HepG2 (cell line): ENCODE data around the gene KIF1B. TPM values are rescaled to one million over a fixed set of nuclear protein-coding genes. Genes with fewer than 3 reads are reported as not detected.

Experiments
- ATF7 ChIP-seq, 2 experiments: fragments of 450-650 bp in 1 of 2; sonication (generic) in 1 of 2; formaldehyde crosslinking in 1 of 2; IDR thresholded peaks; 2 replicates each; pipeline versions ENCODE4 v1.4.0 to v1.6.1; 2016 to 2020; ENCODE audit warnings: antibody characterized with exemption in 1 of 2, mild to moderate bottlenecking in 1 of 2, missing genetic modification reagents in 1 of 2
- FOSL1 ChIP-seq: sonication (generic); formaldehyde crosslinking; IDR thresholded peaks from 2 replicates; pipeline ENCODE4 v1.9.0; 2021; ENCODE audit warnings: missing genetic modification reagents, borderline replicate concordance
- HOXA3 ChIP-seq: sonication (generic); formaldehyde crosslinking; IDR thresholded peaks from 2 replicates; pipeline ENCODE4 v1.5.0; 2020; ENCODE audit warnings: missing genetic modification reagents
- KDM6A ChIP-seq: IDR thresholded peaks from 2 replicates; pipeline ENCODE4 v1.6.1; 2016; ENCODE audit warnings: low read depth
- KLF15 ChIP-seq: sonication (generic); formaldehyde crosslinking; IDR thresholded peaks from 2 replicates; pipeline ENCODE4 v1.8.1; 2023; ENCODE audit warnings: borderline replicate concordance, mild to moderate bottlenecking, inconsistent platforms, missing genetic modification reagents, mixed read lengths
- MIER2 ChIP-seq: IDR thresholded peaks from 2 replicates; pipeline ENCODE4 v1.6.1; 2016; ENCODE audit warnings: missing biosample characterization, missing genetic modification reagents
- RFX5 ChIP-seq: IDR thresholded peaks from 2 replicates; pipeline ENCODE4 v1.6.1; 2011; ENCODE audit warnings: low read depth, low read length, improper control_type of control experiment
- SAFB2 ChIP-seq: sonication (generic); formaldehyde crosslinking; IDR thresholded peaks from 2 replicates; pipeline ENCODE4 v1.5.1; 2020; ENCODE audit warnings: missing genetic modification reagents, low read depth, mild to moderate bottlenecking, borderline replicate concordance
- SIN3A ChIP-seq: IDR thresholded peaks from 2 replicates; pipeline ENCODE4 v1.6.1; 2011; ENCODE audit warnings: low read depth, mild to moderate bottlenecking, control low read depth, low read length, borderline replicate concordance
- ZNF317 ChIP-seq: sonication (generic); formaldehyde crosslinking; IDR thresholded peaks from 2 replicates; pipeline ENCODE4 v1.5.0; 2020; ENCODE audit warnings: mild to moderate bottlenecking, missing genetic modification reagents
- ZNF546 ChIP-seq: sonication (generic); formaldehyde crosslinking; conservative IDR thresholded peaks from 2 replicates; pipeline ENCODE4 v1.8.1; 2023; ENCODE audit warnings: mild to moderate bottlenecking, missing genetic modification reagents
- ZNF558 ChIP-seq: sonication (generic); formaldehyde crosslinking; IDR thresholded peaks from 2 replicates; pipeline ENCODE4 v1.9.0; 2022; ENCODE audit warnings: mild to moderate bottlenecking, missing genetic modification reagents, borderline replicate concordance
- ZNF569 ChIP-seq: sonication (generic); formaldehyde crosslinking; IDR thresholded peaks from 2 replicates; pipeline ENCODE4 v1.5.0; 2020; ENCODE audit warnings: mild to moderate bottlenecking, missing genetic modification reagents, moderate library complexity, borderline replicate concordance
- ZNF782 ChIP-seq: sonication (generic); formaldehyde crosslinking; IDR thresholded peaks from 2 replicates; pipeline ENCODE4 v1.4.0; 2020; ENCODE audit warnings: missing genetic modification reagents, mild to moderate bottlenecking, borderline replicate concordance
- ZNF883 ChIP-seq: sonication (generic); formaldehyde crosslinking; IDR thresholded peaks from 2 replicates; pipeline ENCODE4 v1.5.1; 2020; ENCODE audit warnings: mild to moderate bottlenecking, missing genetic modification reagents; ENCODE audit errors: not compliant biosample characterization
- polyA plus RNA-seq, 8 experiments: library from polyadenylated mRNA; depleted of rRNA in 3 of 8; stranded (reverse) in 7 of 8; unstranded in 1 of 8; fragments of >200 nt; fragmentation: Illumina TruSeq in 4 of 8; extraction: Trizol in 4 of 8; gene quantifications; 2 replicates each; pipeline versions ENCODE4 v1.2.1 to v1.2.3, GENCODE V29; 2011 to 2016; ENCODE audit warnings: low read depth in 4 of 8, missing spikeins in 1 of 8, mixed read lengths in 1 of 8; ENCODE audit not compliant: insufficient read depth in 1 of 8
- total RNA-seq, 5 experiments: library from RNA; depleted of rRNA; stranded (reverse); fragments of >200 nt; fragmentation: Illumina TruSeq; extraction: Trizol; gene quantifications; 2 replicates each; pipeline ENCODE4 v1.2.3, GENCODE V29; 2016; ENCODE audit warnings: low read depth in 1 of 5
- TF ChIP-seq, protein P1 (sequence below), 2 experiments: sonication (generic) in 1 of 2; formaldehyde crosslinking in 1 of 2; IDR thresholded peaks; 2 replicates each; pipeline versions ENCODE4 v1.6.1 to v1.9.0; 2014 to 2022; ENCODE audit warnings: antibody characterized with exemption in 1 of 2, borderline replicate concordance in 1 of 2, inconsistent platforms in 1 of 2, low read depth in 1 of 2, missing genetic modification reagents in 1 of 2
- TF ChIP-seq, protein P2 (sequence below): sonication (generic); formaldehyde crosslinking; IDR thresholded peaks from 2 replicates; pipeline ENCODE4 v1.4.0; 2020; ENCODE audit warnings: mild to moderate bottlenecking, low read depth, missing genetic modification reagents
- TF ChIP-seq, protein P3 (sequence below): sonication (generic); formaldehyde crosslinking; IDR thresholded peaks from 2 replicates; pipeline ENCODE4 v1.5.0; 2020; ENCODE audit warnings: mild to moderate bottlenecking, missing genetic modification reagents, borderline replicate concordance

The KIF1B gene
- total and polyA plus RNA-seq, 2 of the 13 experiments (the other 11 are each of a cell fraction or from before 2014, with no cell fraction given), result 26.7 to 32.5 TPM

DNA sequence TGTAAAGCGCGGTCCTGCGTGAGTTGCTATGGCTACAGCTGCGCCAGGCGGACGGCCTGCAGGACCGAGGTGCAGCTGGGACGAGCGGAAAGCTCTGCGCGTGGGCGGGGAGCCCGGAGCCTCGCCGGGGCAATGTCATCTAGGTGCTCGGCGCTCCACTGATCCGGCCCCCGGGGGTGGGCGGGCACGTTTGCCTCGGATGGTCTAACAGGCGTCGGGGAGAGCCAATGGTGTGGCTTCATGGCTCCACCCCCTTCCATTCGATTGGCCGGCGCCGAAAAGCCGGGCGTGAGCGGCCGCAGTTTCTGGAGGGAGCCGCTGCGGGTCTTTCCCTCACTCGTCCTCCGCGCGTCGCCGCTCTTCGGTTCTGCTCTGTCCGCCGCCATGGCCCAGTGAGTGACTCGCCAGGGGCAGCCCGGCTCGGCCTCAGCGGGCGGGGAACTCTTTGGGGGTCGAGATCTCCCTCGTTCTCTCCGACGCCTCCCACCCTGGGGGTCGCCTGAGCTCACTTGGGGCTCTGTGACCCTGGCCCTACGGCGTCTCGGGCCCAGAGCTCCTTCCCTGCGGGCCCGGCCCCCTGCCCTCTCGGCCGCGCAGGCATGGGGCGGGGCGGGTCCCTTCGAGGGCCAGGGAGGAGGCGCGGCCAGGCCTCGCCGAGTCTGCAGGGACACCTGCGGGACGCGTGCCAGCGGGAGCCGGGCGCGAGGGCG, 188.5 kb downstream of the KIF1B start, which contains the start of gene PGD (continued):
- peak; percentile 68; the same call in 1 of the 2 replicates for TF ChIP-seq ZNF546 (CRISPR knock-in tag)
- peak; percentile 62; the same call in 1 of the 2 replicates for TF ChIP-seq MIER2 (CRISPR knock-in tag)
- no peak for TF ChIP-seq ZNF317 (CRISPR knock-in tag)
- peak; percentile 81; the same call in 1 of the 2 replicates for TF ChIP-seq ZNF558
- TF ChIP-seq, protein P1, sequence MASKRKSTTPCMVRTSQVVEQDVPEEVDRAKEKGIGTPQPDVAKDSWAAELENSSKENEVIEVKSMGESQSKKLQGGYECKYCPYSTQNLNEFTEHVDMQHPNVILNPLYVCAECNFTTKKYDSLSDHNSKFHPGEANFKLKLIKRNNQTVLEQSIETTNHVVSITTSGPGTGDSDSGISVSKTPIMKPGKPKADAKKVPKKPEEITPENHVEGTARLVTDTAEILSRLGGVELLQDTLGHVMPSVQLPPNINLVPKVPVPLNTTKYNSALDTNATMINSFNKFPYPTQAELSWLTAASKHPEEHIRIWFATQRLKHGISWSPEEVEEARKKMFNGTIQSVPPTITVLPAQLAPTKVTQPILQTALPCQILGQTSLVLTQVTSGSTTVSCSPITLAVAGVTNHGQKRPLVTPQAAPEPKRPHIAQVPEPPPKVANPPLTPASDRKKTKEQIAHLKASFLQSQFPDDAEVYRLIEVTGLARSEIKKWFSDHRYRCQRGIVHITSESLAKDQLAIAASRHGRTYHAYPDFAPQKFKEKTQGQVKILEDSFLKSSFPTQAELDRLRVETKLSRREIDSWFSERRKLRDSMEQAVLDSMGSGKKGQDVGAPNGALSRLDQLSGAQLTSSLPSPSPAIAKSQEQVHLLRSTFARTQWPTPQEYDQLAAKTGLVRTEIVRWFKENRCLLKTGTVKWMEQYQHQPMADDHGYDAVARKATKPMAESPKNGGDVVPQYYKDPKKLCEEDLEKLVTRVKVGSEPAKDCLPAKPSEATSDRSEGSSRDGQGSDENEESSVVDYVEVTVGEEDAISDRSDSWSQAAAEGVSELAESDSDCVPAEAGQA (IDR thresholded peaks at IDR 0.05; ENCODE audit: low read depth), result peak; percentile 76
- TF ChIP-seq, protein P1 (CRISPR knock-in tag; IDR thresholded peaks at IDR 0.05; ENCODE audit: borderline replicate concordance), result peak; percentile 90
- peak; percentile 31 for TF ChIP-seq ZNF883 (CRISPR knock-in tag)
- peak; percentile 75; the same call in 1 of the 2 replicates for TF ChIP-seq SIN3A
- TF ChIP-seq KLF15 (CRISPR knock-in tag), result peak; percentile 90; the same call in 1 of the 2 replicates
- TF ChIP-seq ZNF569 (CRISPR knock-in tag), result peak; percentile 50; the same call in 1 of the 2 replicates
- TF ChIP-seq HOXA3 (CRISPR knock-in tag), result peak; percentile 61
- TF ChIP-seq, protein P2, sequence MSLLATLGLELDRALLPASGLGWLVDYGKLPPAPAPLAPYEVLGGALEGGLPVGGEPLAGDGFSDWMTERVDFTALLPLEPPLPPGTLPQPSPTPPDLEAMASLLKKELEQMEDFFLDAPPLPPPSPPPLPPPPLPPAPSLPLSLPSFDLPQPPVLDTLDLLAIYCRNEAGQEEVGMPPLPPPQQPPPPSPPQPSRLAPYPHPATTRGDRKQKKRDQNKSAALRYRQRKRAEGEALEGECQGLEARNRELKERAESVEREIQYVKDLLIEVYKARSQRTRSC (CRISPR knock-in tag), result peak; percentile 67; the same call in 1 of the 2 replicates
- TF ChIP-seq SAFB2 (CRISPR knock-in tag), result peak; percentile 52
- peak; percentile 42; the same call in 1 of the 2 replicates for TF ChIP-seq RFX5
- peak; percentile 53 for TF ChIP-seq ZNF782 (CRISPR knock-in tag)
- peak; percentile 49; the same call in 1 of the 2 replicates for TF ChIP-seq FOSL1 (CRISPR knock-in tag)
- TF ChIP-seq ATF7 (IDR thresholded peaks at IDR 0.05), result no peak
- peak; percentile 13 for TF ChIP-seq ATF7 (CRISPR knock-in tag; IDR thresholded peaks at IDR 0.05)
- no peak for TF ChIP-seq KDM6A (CRISPR knock-in tag)
- TF ChIP-seq, protein P3, sequence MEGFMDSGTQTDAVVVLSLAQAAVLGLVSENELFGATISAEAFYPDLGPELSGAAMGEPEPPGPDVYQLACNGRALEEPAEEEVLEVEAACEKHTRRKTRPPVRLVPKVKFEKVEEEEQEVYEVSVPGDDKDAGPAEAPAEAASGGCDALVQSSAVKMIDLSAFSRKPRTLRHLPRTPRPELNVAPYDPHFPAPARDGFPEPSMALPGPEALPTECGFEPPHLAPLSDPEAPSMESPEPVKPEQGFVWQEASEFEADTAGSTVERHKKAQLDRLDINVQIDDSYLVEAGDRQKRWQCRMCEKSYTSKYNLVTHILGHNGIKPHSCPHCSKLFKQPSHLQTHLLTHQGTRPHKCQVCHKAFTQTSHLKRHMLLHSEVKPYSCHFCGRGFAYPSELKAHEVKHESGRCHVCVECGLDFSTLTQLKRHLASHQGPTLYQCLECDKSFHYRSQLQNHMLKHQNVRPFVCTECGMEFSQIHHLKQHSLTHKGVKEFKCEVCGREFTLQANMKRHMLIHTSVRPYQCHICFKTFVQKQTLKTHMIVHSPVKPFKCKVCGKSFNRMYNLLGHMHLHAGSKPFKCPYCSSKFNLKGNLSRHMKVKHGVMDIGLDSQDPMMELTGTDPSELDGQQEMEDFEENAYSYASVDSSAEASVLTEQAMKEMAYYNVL (CRISPR knock-in tag), result peak; percentile 46; the same call in 1 of the 2 replicates
